Aorta (tissue), 5 donors: Measurements from ENCODE around the gene AP2B1. TPM values are rescaled to one million over a fixed set of nuclear protein-coding genes. Genes with fewer than 3 reads are reported as not detected.

Experiments used
- ATAC-seq: fragments of 200-7000 bp; cut with Tn5 transposase; one replicate; pipeline ENCODE4 v1.9.1; 2022; ENCODE audit warnings: moderate library complexity; ENCODE audit not compliant: low FRiP score
- DNase-seq, 2 donors: peaks; one replicate each; pipeline ENCODE4 v3.0.0-alpha.2; 2020
- H3K27ac ChIP-seq, 2 donors: one replicate each; pipeline ENCODE4 v1.5.1; 2013; ENCODE audit warnings: low read length in 2 of 2, mild to moderate bottlenecking in 2 of 2, moderate library complexity in 2 of 2, control low read depth in 1 of 2, inconsistent platforms in 1 of 2, low read depth in 1 of 2
- H3K27me3 ChIP-seq, 2 donors: one replicate each; pipeline ENCODE4 v1.6.1; 2013; ENCODE audit warnings: control low read depth in 1 of 2, low read length in 1 of 2, mild to moderate bottlenecking in 1 of 2, moderate library complexity in 1 of 2; ENCODE audit not compliant: insufficient read depth in 2 of 2, control insufficient read depth in 1 of 2
- H3K36me3 ChIP-seq, 2 donors: one replicate each; pipeline ENCODE4 v1.6.1; 2013; ENCODE audit warnings: control low read depth in 1 of 2, low read length in 1 of 2, mild to moderate bottlenecking in 1 of 2; ENCODE audit not compliant: insufficient read depth in 2 of 2, control insufficient read depth in 1 of 2
- H3K4me1 ChIP-seq, 2 donors: one replicate each; pipeline ENCODE4 v1.6.1; 2013; ENCODE audit warnings: low read length in 2 of 2, control low read depth in 1 of 2, mild to moderate bottlenecking in 1 of 2, moderate library complexity in 1 of 2; ENCODE audit not compliant: insufficient read depth in 2 of 2, control insufficient read depth in 1 of 2
- H3K4me3 ChIP-seq, 2 donors: one replicate each; pipeline ENCODE4 v1.5.1; 2013; ENCODE audit warnings: low read length in 2 of 2, control low read depth in 1 of 2, mild to moderate bottlenecking in 1 of 2
- H3K9me3 ChIP-seq: one replicate; pipeline ENCODE4 v1.6.1; 2013; ENCODE audit warnings: mild to moderate bottlenecking, low read length; ENCODE audit not compliant: control insufficient read depth
- WGBS, 2 donors: extraction: QIAGEN DNeasy Blood & Tissue Kit; methylation state at CpG; one replicate each; pipeline ENCODE4 v1.1.7; 2013; 5-methylcytosine and 5-hydroxymethylcytosine counted together
- intact Hi-C, 2 donors: fragments of 100-400 bp; cut with DNase I; formaldehyde crosslinking; loops; one replicate each; pipeline versions ENCODE4 v1.14.2 to v1.15.0; 2022
- polyA plus RNA-seq, 2 donors: library from polyadenylated mRNA; stranded (reverse); fragments of 200-250 nt; gene quantifications; one replicate each; pipeline ENCODE4 v1.2.3, GENCODE V29; 2013
- total RNA-seq, 2 donors: library from RNA; stranded (reverse); fragmentation: NEBNext Ultra II Directional; extraction: Animal tissue kit (Norgen Biotek cat#: 25700); gene quantifications; one replicate each; pipeline ENCODE4 v1.2.1, GENCODE V29; 2021
- donor health status: healthy with polysubstance abuse.
- donor health status: Bipolar disorder and iron deficiency.
- donor health status: DM: no; HTN: no; CAD: no.
- donor health status: DM: no; HTN: no; CAD: no.
- donor health status: DM: yes; HTN: yes; CAD: no.

AP2B1 gene
- total and polyA plus RNA-seq, 4 donors = 17.9 to 120 (median 66.7) TPM

DNA sequence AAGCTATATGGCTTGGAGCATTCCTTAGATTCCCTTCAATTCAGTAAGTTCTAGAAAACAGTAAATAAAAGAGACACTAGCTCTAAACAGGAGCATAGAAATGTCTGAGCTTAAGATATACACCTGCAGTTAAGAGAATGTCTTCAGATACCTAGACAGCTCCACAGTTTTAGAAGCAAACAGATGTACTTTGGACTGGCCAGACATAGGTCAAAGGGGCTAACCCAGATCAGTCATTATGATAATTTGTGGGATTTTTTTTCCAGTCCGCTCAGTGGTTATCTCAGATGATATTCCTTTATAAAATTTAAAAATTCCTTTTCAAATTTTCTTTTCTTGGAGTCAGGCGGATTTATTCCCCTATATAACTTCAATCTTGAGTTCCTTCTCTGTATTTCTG lies 78.5 kb downstream of the AP2B1 start:
- 93 to 97% methylated on average over 2 of the region's 2 CpGs for WGBS, 2 donors
- H3K4me1 ChIP-seq = no peaks in the 10 kb centered on the region
- intact Hi-C loops = no loop called here
- no peaks in the 10 kb centered on the region for H3K9me3 ChIP-seq
- DNase-seq = no peak
- H3K27me3 ChIP-seq = no peaks in the 10 kb centered on the region
- no peak overlapping the region for H3K4me3 ChIP-seq
- H3K27ac ChIP-seq = no peak overlapping the region
- peaks cover 0 to 2% of the 10 kb centered on the region in 2 donors for H3K36me3 ChIP-seq
- no peak for ATAC-seq

- Histone ChIP-seq H3K27ac (no peak overlapping the region), H3K4me1 (no peaks in the 10 kb centered on the region), H3K27me3 (no peaks in the 10 kb centered on the region), H3K4me3 (no peak overlapping the region), H3K9me3 (no peaks in the 10 kb centered on the region), H3K36me3 (peaks cover 0 to 5% of the 10 kb centered on the region in 2 donors)
- ATAC-seq (no peak), DNase-seq (no peak)
- intact Hi-C loops = no loop called here
- WGBS, 2 donors = 47 to 49% methylated on average over 2 of the region's 2 CpGs
These were observed 78.9 kb downstream of the AP2B1 start for GRCh38 chr17:35666070-35666469.

DNA sequence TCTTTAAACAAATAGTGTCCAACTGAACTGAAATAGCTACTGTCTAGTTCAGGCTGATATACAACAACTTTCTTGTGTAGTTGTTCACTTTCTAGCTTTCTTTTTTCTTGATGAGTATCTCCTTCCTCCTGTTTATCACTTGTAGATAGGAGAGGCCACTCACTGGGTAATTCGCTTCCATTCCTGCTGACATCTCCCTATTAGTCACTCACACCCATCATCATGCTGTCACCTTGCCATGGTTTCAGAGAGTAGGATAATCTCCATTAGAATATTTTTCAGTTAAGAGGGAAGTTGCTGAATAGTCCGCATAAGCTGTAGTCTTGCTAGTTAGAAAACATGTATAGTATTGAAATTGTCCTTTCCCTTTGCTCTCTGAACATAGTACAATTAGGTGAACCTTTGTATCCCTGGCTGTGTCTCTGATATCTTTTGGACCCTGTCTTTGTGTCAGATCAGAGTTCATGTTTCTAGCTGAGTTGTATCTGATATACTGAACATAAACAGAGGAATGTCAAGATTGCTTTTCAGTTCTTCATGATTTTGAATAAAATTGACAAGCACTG lies 79.9 kb downstream of the AP2B1 start:
- Histone ChIP-seq H3K27me3 (no peaks in the 10 kb centered on the region), H3K27ac (no peak overlapping the region), H3K4me3 (no peak overlapping the region), H3K4me1 (no peaks in the 10 kb centered on the region), H3K36me3 (peaks cover 0 to 5% of the 10 kb centered on the region in 2 donors), H3K9me3 (no peaks in the 10 kb centered on the region)
- ATAC-seq = no peak
- 78 to 89% methylated on average over 2 of the region's 2 CpGs for WGBS, 2 donors
- intact Hi-C loops = no loop called here
- DNase-seq = no peak

- intact Hi-C loops = no loop called here
- Histone ChIP-seq H3K27me3 (no peaks in the 10 kb centered on the region), H3K4me3 (no peak overlapping the region), H3K9me3 (no peaks in the 10 kb centered on the region), H3K4me1 (no peaks in the 10 kb centered on the region), H3K36me3 (peaks cover 0 to 5% of the 10 kb centered on the region in 2 donors), H3K27ac (no peak overlapping the region)
- 78 to 84% methylated on average over 4 of the region's 4 CpGs for WGBS, 2 donors
- ATAC-seq = no peak
- DNase-seq = no peak
These were observed 81.7 kb downstream of the AP2B1 start for GRCh38 chr17:35668802-35669201.

DNA sequence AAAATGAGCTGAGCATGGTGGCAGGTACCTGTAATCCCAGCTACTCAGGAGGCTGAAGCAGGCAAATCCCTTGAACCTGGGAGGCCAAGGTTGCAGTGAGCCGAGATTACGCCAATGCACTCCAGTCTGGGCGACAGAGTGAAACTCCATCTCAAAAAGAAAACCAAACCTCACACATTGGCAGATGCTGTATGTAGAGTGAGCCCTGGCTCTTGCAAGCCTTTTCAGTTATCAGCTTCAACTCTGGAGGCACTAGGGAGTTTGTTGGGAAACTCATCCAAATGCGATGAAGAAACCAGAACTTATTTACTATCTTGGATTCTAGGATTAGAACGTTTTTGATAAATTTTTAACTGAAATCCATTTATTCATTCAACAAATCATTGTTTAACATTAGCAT lies 87.4 kb downstream of the AP2B1 start:
- DNase-seq (no peak), ATAC-seq (no peak)
- Histone ChIP-seq H3K9me3 (no peaks in the 10 kb centered on the region), H3K27me3 (no peaks in the 10 kb centered on the region), H3K36me3 (peaks cover 1 to 7% of the 10 kb centered on the region in 2 donors), H3K4me1 (no peaks in the 10 kb centered on the region), H3K4me3 (no peak overlapping the region), H3K27ac (no peak overlapping the region)
- WGBS, 2 donors = 85 to 89% methylated on average over 5 of the region's 5 CpGs
- intact Hi-C loops = loop anchor here in 1 of 2 donors (5.0 kb wide), 1 partner anchor 58 kb away; the partner anchor contains the start of gene RASL10B

DNA sequence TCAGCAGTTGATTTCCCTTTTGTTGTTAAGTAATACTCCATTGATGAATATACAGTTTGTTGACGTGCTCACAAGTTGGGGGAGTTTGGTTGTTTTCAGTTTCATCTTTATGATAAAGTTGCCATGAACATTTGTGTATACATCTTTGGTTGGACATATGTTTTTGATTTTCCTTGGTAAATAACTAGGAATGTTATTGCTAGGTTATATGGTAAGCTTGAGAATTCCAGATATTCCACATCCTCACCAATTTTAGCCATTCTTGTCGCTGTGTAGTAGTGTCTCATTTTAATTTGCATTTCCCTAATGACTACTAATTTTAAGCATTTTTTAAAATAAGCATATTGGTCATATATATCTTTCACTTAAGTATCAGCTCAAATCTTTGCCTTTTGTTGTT lies 89.3 kb downstream of the AP2B1 start:
- no peaks in the 10 kb centered on the region for H3K4me1 ChIP-seq
- H3K27me3 ChIP-seq = no peaks in the 10 kb centered on the region
- ATAC-seq (no peak), DNase-seq (no peak)
- no peak overlapping the region for H3K4me3 ChIP-seq
- H3K27ac ChIP-seq = no peak overlapping the region
- intact Hi-C loops = no loop called here
- no peaks in the 10 kb centered on the region for H3K9me3 ChIP-seq
- H3K36me3 ChIP-seq = peaks cover 1 to 3% of the 10 kb centered on the region in 2 donors
- WGBS, 2 donors = 82 to 84% methylated on average over 2 of the region's 2 CpGs

- H3K4me1 ChIP-seq = no peaks in the 10 kb centered on the region
- H3K27me3 ChIP-seq = no peaks in the 10 kb centered on the region
- no peak overlapping the region for H3K4me3 ChIP-seq
- peaks cover 2 to 3% of the 10 kb centered on the region in 2 donors for H3K36me3 ChIP-seq
- intact Hi-C loops = no loop called here
- no peak overlapping the region for H3K27ac ChIP-seq
- no peak for DNase-seq
- 84 to 86% methylated on average over 2 of the region's 2 CpGs for WGBS, 2 donors
- no peak for ATAC-seq
- no peaks in the 10 kb centered on the region for H3K9me3 ChIP-seq
These were observed 92.0 kb downstream of the AP2B1 start for GRCh38 chr17:35679007-35679682.

- Histone ChIP-seq H3K9me3 (no peaks in the 10 kb centered on the region), H3K36me3 (peaks cover 4 to 6% of the 10 kb centered on the region in 2 donors), H3K4me1 (no peaks in the 10 kb centered on the region), H3K4me3 (no peak overlapping the region), H3K27ac (no peak overlapping the region), H3K27me3 (no peaks in the 10 kb centered on the region)
- WGBS, 2 donors = 76 to 90% methylated on average over 4 of the region's 4 CpGs
- ATAC-seq = no peak
- intact Hi-C loops = no loop called here
- DNase-seq = no peak
These were observed 96.5 kb downstream of the AP2B1 start for GRCh38 chr17:35683591-35683990.
